GM12872 (cell line): Measurements from ENCODE around the gene NT5DC4.

ENCODE experiments used
- TF ChIP-seq, protein P1 (sequence below): IDR thresholded peaks from 3 replicates; pipeline ENCODE4 v1.5.1; 2011; ENCODE audit warnings: low read depth, mild to moderate bottlenecking, low read length, moderate library complexity; ENCODE audit not compliant: insufficient read depth

Gene NT5DC4

GRCh38 chr2:112782234-112782799, 61.5 kb downstream of the NT5DC4 start:
- TF ChIP-seq, protein P1, sequence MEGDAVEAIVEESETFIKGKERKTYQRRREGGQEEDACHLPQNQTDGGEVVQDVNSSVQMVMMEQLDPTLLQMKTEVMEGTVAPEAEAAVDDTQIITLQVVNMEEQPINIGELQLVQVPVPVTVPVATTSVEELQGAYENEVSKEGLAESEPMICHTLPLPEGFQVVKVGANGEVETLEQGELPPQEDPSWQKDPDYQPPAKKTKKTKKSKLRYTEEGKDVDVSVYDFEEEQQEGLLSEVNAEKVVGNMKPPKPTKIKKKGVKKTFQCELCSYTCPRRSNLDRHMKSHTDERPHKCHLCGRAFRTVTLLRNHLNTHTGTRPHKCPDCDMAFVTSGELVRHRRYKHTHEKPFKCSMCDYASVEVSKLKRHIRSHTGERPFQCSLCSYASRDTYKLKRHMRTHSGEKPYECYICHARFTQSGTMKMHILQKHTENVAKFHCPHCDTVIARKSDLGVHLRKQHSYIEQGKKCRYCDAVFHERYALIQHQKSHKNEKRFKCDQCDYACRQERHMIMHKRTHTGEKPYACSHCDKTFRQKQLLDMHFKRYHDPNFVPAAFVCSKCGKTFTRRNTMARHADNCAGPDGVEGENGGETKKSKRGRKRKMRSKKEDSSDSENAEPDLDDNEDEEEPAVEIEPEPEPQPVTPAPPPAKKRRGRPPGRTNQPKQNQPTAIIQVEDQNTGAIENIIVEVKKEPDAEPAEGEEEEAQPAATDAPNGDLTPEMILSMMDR: no peak

DNA sequence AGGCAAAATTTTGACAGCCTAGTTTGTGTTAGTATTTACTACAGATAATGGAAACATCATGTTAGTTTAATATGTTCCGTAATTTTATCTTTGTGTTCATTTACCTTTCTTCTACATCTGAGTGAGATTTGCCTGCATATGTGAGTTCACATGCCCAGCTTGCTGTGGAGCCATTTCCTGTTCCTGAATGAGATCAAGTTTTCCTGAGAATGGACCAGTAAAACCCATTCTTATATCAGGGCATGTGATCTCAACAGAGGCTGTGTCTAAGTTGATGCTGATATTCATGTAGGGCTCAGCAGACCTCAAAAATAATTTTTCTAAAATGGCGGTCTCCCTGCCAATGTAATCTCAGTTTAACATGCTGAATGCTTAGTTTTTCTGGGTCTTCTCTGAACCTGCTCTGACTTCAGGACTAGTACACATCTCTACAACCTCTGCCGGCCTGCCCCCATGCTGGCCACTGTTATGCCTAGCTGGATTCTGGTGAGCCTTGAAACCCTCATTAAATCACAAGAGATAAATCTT, 62.4 kb downstream of the NT5DC4 start:
- TF ChIP-seq, protein P1: no peak

DNA sequence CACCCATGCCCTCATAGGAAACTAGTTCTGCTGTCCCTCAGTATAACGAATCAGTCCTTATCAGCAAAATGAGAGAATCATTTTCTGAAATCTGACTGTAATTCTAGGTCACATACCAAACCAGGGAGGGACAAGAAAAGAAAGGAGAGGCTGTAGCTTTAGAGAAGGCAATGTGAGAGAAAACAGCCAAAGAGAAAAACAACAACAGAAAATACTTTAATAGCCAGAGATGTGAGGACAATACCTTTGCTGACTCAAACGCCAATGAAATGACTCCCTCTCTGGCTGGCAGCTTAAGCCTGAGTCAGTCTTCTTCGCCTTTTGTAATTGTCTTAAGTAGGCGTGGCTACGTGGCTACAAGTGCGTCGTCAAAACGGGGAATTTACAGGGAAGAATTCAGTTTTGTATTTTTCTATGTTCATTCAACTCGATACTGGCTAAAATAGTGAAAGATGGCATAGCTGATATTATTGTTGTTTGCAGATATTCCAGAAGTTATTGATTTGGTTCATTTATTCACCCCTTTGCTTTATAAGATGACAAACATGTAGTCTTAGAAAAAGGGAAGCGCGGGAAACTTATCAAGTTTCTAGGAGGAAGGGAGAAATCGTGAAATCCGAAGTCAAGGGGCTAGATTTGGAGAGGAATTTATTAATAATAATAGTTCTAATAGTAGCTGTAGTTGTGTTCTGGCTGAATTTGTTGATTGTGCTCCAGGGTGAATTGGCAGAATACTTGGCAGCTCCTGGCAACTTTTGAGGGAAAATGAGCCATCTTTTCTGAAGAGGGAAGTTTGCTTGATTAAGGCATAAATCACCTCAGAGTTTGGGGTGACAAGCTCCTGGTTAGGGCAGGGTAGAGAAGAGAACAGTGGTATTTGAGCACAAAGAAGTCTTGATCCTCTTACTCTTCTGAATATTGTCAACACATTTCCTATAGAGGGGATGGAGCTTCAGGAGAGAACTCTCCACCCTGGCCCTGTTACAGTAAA, 63.7 kb downstream of the NT5DC4 start, which contains the start of gene IL1A:
IL1A (minus strand) TSS at position 295 of the 991 bp plus-strand sequence. CDS start 723 bp downstream, outside the sequence.
- TF ChIP-seq, protein P1: no peak

GRCh38 chr2:112787294-112787693, 66.5 kb downstream of the NT5DC4 start:
- TF ChIP-seq, protein P1: no peak

GRCh38 chr2:112787729-112788393, 67.0 kb downstream of the NT5DC4 start:
- TF ChIP-seq, protein P1: no peak

DNA sequence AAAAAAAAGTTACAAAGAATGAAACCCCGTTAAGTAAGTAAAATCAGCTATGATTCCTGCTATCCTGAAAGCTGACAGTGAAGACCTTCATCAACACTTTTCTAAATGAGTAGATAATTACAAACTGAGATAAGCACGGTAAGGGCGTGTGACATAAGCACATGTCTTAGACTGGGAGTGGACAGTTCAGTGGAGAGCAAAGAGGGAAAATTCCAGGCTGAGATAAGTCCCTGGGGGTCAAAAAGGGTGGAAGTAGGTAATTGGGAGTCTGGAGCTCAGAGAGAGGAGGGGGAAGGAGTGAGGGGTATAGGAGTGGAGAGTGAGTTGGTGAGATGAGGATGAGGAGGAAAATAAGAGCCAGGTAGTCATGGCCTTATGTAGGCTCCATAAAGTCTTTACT, 67.8 kb downstream of the NT5DC4 start:
- TF ChIP-seq, protein P1: no peak
